NT2/D1 (cell line): ENCODE measurements around the gene REN.

ENCODE experiments used
- DNase-seq: peaks from one replicate; pipeline ENCODE4 v3.0.0-alpha.2; 2011; ENCODE audit warnings: low read depth, low spot score
- H3K27me3 ChIP-seq: 2 replicates; pipeline ENCODE4 v1.6.0; 2011; ENCODE audit warnings: mild to moderate bottlenecking; ENCODE audit not compliant: insufficient read length, insufficient read depth
- H3K36me3 ChIP-seq: 2 replicates; pipeline ENCODE4 v1.6.1; 2011; ENCODE audit warnings: mild to moderate bottlenecking, low read length, mixed read lengths; ENCODE audit not compliant: insufficient read depth, insufficient read length
- H3K4me1 ChIP-seq: 2 replicates; pipeline ENCODE4 v1.5.1; 2011; ENCODE audit not compliant: insufficient read depth, insufficient read length
- H3K4me3 ChIP-seq: 2 replicates; pipeline ENCODE4 v1.5.1; 2011; ENCODE audit warnings: low read depth; ENCODE audit not compliant: insufficient read length
- H3K9ac ChIP-seq: 2 replicates; pipeline ENCODE4 v1.6.0; 2011; ENCODE audit warnings: low read depth; ENCODE audit not compliant: insufficient read length
- H3K9me3 ChIP-seq: 2 replicates; pipeline ENCODE4 v1.5.1; 2011; ENCODE audit warnings: mild to moderate bottlenecking, low read length; ENCODE audit not compliant: insufficient read depth
- SUZ12 ChIP-seq: IDR thresholded peaks from 2 replicates; pipeline ENCODE4 v1.6.1; 2011; ENCODE audit not compliant: insufficient read length, insufficient read depth; ENCODE audit errors: extremely low read depth
- YY1 ChIP-seq: IDR thresholded peaks from 2 replicates; pipeline ENCODE4 v1.6.1; 2011; ENCODE audit not compliant: insufficient read length, insufficient read depth
- ZNF274 ChIP-seq: IDR thresholded peaks from 2 replicates; pipeline ENCODE4 v1.6.1; 2011; ENCODE audit warnings: mild to moderate bottlenecking, low read depth, low read length

The REN gene

DNA sequence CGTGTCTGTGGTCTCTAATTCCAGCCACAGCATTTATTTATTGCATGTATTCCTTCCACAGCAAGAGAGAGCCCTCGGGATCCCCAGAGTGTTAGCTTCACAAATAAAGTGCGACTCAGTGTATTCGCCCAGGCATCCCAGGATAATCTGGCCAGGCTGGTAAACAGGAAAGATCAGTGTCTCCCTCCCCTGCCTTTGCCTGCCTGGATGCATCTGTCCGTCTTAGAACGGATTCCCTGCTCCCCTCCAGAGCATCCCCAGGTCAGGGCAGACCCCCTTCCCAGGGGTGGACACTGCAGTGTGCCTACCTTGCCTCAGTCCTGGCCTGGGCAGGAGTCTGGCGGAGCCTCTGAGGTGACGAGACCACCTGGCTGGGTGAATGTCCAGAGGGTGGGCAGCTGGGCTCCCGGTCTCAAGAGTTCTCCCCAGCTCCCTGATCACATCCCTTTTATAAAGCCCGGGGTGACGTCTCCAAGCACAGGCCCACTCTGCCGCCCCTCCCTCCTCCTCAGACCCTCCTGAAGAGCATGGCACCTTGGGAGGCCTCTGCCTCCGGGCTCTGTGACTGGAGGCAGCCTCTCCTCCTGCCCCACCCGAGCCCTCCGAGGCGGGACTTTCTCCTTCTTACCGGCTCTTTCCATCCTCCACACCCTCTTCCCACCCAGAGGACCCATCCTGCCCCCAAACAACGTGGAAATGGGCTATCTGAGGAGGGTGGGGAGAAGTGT, 30.1 kb upstream of the REN start, which contains the start of gene KISS1:
TSS of gene KISS1 (minus strand) at position 424 of the 728 bp plus-strand sequence. CDS start 3,615 bp downstream, outside the sequence.
- no peak for TF ChIP-seq SUZ12
- TF ChIP-seq ZNF274, result no peak
- TF ChIP-seq YY1, result no peak
- Histone ChIP-seq H3K36me3 (no peaks in the 10 kb centered on the region), H3K9ac (no peak within 1 kb of the TSS), H3K9me3 (no peaks in the 10 kb centered on the region), H3K4me3 (no peak within 1 kb of the TSS), H3K4me1 (peaks cover 29% of the 10 kb centered on the region), H3K27me3 (peaks cover 25% of the 10 kb centered on the region)
- no peak for DNase-seq

DNA sequence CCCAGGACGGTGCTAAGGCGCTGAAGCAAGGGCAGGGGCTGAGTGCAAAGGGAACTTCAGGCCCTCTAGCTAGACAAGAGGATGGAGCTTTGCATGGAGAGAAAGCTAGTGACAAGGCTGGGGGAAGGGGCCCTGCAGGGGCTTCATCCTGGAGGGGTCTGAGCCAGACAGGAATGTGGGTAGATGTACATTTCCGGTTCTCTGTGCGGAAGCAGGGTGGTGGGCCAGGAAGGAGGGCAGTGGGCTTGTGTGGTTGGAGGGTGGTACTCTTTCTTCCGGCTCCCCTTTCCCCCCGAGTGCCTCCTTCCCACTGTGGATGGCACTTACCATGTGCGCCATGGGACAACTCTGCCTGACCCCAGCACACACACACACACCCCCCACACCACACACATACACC, 28.6 kb upstream of the REN start:
- H3K9me3 ChIP-seq, result no peaks in the 10 kb centered on the region
- H3K36me3 ChIP-seq, result no peaks in the 10 kb centered on the region
- peaks cover 33% of the 10 kb centered on the region for H3K27me3 ChIP-seq
- TF ChIP-seq SUZ12, result no peak
- TF ChIP-seq ZNF274, result no peak
- no peak for TF ChIP-seq YY1
- no peak overlapping the region for H3K4me3 ChIP-seq
- H3K9ac ChIP-seq, result no peak overlapping the region
- H3K4me1 ChIP-seq, result peaks cover 29% of the 10 kb centered on the region
- DNase-seq, result no peak

DNA sequence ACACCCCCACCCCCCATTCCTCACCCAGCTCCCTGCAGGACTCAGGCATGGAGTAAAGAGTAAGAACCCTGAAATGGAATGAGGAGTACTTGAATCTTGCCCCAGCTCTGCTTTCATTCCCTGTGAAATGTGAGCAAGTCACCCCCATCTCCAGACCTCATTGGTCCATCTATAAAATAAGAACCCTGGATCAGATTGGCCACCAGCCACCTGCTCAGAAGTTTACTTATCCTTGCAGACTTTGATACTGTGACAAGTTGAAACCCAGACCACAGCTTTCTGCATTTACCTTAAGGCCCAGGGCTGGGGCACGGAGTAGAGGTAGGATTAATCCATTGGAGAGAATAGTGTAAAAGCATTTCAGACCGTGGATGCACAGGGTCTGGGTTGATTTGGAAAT, 27.9 kb upstream of the REN start:
- Histone ChIP-seq H3K4me3 (no peak overlapping the region), H3K4me1 (peaks cover 28% of the 10 kb centered on the region), H3K9ac (no peak overlapping the region), H3K36me3 (no peaks in the 10 kb centered on the region), H3K27me3 (peaks cover 40% of the 10 kb centered on the region), H3K9me3 (no peaks in the 10 kb centered on the region)
- no peak for DNase-seq
- TF ChIP-seq SUZ12 (no peak), YY1 (no peak), ZNF274 (no peak)

DNA sequence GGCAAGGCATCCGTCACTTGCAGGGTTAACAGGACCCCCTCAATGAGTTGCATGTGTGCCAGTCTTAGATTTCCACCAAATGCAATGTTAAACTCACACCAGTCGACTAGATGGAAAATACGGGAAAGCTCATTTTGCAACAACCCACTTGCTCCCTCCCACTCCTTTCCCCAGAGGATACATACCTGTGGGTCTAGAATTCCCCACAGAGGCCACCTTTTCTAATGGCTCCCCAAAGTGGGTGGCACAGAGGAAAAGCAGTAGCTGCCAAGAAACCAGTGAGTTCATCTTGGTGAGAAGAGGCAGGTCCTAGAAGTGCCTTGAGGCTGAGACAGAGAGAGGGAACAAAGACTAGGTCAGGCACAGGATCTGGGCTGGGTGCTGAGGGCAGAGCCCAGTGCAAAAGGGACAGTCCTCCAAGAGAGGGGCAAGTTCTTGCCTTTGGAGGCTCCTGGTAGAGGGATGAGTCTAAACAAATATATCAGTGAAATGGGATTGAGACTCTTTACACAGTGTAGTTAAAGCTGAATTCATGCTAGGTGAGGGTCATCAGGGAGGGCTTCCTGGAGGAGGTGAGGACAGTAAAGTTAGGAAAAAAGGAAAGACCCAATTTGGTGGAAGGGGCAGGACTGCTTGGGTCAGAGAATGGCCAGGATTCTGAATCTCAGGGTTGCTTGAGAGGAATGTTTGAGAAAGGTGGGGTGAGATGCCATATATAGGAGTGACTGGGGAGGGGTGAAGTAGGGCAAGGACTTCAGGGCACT, 26.6 kb upstream of the REN start:
- Histone ChIP-seq H3K4me1 (peaks cover 19% of the 10 kb centered on the region), H3K36me3 (no peaks in the 10 kb centered on the region), H3K9me3 (no peaks in the 10 kb centered on the region), H3K9ac (no peak overlapping the region), H3K27me3 (peaks cover 53% of the 10 kb centered on the region), H3K4me3 (no peak overlapping the region)
- DNase-seq, result no peak
- no peak for TF ChIP-seq ZNF274
- TF ChIP-seq SUZ12, result no peak
- no peak for TF ChIP-seq YY1

DNA sequence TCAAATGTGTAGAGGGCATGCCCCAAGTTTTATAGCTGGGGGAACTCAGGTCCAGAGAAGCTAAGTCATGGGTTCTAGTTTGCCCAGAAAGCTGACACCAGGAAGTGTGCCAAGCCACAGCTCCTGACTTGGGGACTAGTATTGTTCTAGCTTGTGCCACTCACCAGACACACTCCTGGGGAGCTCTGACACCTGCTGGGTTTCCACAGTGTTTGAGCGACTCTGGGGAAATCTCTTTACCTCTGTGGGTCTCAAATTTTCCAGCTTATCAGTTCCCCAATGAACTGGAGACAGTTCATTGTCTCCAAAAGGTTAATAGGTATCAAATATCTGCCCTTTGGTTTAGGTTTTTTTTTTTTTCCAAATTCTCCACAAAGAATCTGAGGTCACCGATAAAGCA, 25.9 kb upstream of the REN start:
- DNase-seq, result no peak
- Histone ChIP-seq H3K9ac (no peak overlapping the region), H3K4me1 (peaks cover 19% of the 10 kb centered on the region), H3K9me3 (no peaks in the 10 kb centered on the region), H3K4me3 (no peak overlapping the region), H3K36me3 (no peaks in the 10 kb centered on the region), H3K27me3 (peaks cover 60% of the 10 kb centered on the region)
- TF ChIP-seq SUZ12, result no peak
- no peak for TF ChIP-seq ZNF274
- no peak for TF ChIP-seq YY1

DNA sequence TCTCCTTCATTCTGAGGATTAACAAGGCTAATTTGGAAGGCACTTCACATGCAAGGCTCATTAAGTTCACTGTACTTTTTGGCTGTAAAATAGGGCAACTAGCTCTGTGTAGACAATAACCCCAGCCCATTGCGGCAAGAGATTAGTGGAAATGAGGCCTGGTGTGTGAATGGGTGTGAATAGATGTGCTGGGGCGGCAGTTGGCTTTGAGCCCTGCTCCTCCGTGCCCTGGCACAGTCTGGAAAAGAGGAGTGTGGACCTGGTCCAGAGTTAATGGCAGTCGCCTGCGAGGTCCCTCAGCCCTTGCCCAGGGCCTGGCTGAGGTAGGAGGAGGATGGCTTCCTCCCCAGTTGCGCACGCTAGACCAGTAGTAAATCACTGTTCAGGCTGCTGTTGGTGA, 25.3 kb upstream of the REN start:
- Histone ChIP-seq H3K9ac (no peak overlapping the region), H3K36me3 (no peaks in the 10 kb centered on the region), H3K27me3 (peaks cover 66% of the 10 kb centered on the region), H3K9me3 (no peaks in the 10 kb centered on the region), H3K4me1 (peaks cover 17% of the 10 kb centered on the region), H3K4me3 (no peak overlapping the region)
- no peak for DNase-seq
- no peak for TF ChIP-seq ZNF274
- no peak for TF ChIP-seq YY1
- TF ChIP-seq SUZ12, result no peak
